ENCODE measurements around the gene CYP21A2. TPM values are rescaled to one million over a fixed set of nuclear protein-coding genes. Genes with fewer than 3 reads are reported as not detected.

The CYP21A2 gene
- total and polyA plus RNA-seq, 2 donors (not counting 1 experiment from before 2014, with no cell fraction given) = not detected

- no peaks in the 10 kb centered on the region for H3K9me3 ChIP-seq (ENCODE audit: control insufficient read depth, insufficient read depth, low read depth, low read length)
- H3K27me3 ChIP-seq (ENCODE audit: control insufficient read depth, insufficient read depth, low read length) = peaks cover 3% of the 10 kb centered on the region
- no peak for TF ChIP-seq EZH2 (IDR thresholded peaks at IDR 0.05; ENCODE audit: low read length, missing control alignments)
- TF ChIP-seq CTCF (conservative IDR thresholded peaks at IDR 0.05 in 1 of 2, IDR thresholded peaks at IDR 0.05 in 1 of 2; ENCODE audit: low read depth in 1 of 2, low read length in 2 of 2) = no peak
- no peaks in the 10 kb centered on the region for H3K79me2 ChIP-seq (ENCODE audit: control insufficient read depth, insufficient read depth, low read length)
- H3K4me1 ChIP-seq (ENCODE audit: control insufficient read depth, extremely low read depth, insufficient read depth, low read length) = no peaks in the 10 kb centered on the region
- H3K4me2 ChIP-seq (ENCODE audit: extremely low read depth, insufficient read depth, low read length) = no peak overlapping the region
- no peak for DNase-seq (ENCODE audit: low read depth in 2 of 2)
- no peak overlapping the region for H2AFZ ChIP-seq (ENCODE audit: low read length)
- no peak overlapping the region for H3K27ac ChIP-seq (ENCODE audit: insufficient read depth, low read length)
- H3K9ac ChIP-seq (ENCODE audit: insufficient read depth, low read length) = no peak overlapping the region
- no peak overlapping the region for H3K4me3 ChIP-seq (replicated peaks in 1 of 4; ENCODE audit: control extremely low read depth in 1 of 4, insufficient read depth in 1 of 4, low read depth in 3 of 4, low read length in 4 of 4)
- no peaks in the 10 kb centered on the region for H4K20me1 ChIP-seq (ENCODE audit: control insufficient read depth, extremely low read depth, insufficient read depth, low read length)
- H3K36me3 ChIP-seq (ENCODE audit: control insufficient read depth, insufficient read depth, low read length) = peaks cover 2% of the 10 kb centered on the region
Observed at GRCh38 chr6:32056254-32056653, 18.0 kb downstream of the CYP21A2 start.

- Histone ChIP-seq H4K20me1 (ENCODE audit: control insufficient read depth, extremely low read depth, insufficient read depth, low read length) (no peaks in the 10 kb centered on the region), H2AFZ (ENCODE audit: low read length) (no peak overlapping the region), H3K4me1 (ENCODE audit: control insufficient read depth, extremely low read depth, insufficient read depth, low read length) (no peaks in the 10 kb centered on the region), H3K4me2 (ENCODE audit: extremely low read depth, insufficient read depth, low read length) (no peak overlapping the region), H3K27ac (ENCODE audit: insufficient read depth, low read length) (no peak overlapping the region), H3K9ac (ENCODE audit: insufficient read depth, low read length) (no peak overlapping the region), H3K27me3 (ENCODE audit: control insufficient read depth, insufficient read depth, low read length) (peaks cover 3% of the 10 kb centered on the region), H3K79me2 (ENCODE audit: control insufficient read depth, insufficient read depth, low read length) (no peaks in the 10 kb centered on the region), H3K4me3 (replicated peaks in 1 of 4; ENCODE audit: control extremely low read depth in 1 of 4, insufficient read depth in 1 of 4, low read depth in 3 of 4, low read length in 4 of 4) (no peak overlapping the region), H3K9me3 (ENCODE audit: control insufficient read depth, insufficient read depth, low read depth, low read length) (no peaks in the 10 kb centered on the region), H3K36me3 (ENCODE audit: control insufficient read depth, insufficient read depth, low read length) (peaks cover 2% of the 10 kb centered on the region)
- DNase-seq (ENCODE audit: low read depth in 2 of 2) = no peak
- TF ChIP-seq CTCF (conservative IDR thresholded peaks at IDR 0.05 in 1 of 2, IDR thresholded peaks at IDR 0.05 in 1 of 2; ENCODE audit: low read depth in 1 of 2, low read length in 2 of 2) (no peak), EZH2 (IDR thresholded peaks at IDR 0.05; ENCODE audit: low read length, missing control alignments) (no peak)
Observed at GRCh38 chr6:32057966-32058365, 19.8 kb downstream of the CYP21A2 start.

- no peaks in the 10 kb centered on the region for H3K9me3 ChIP-seq (ENCODE audit: control insufficient read depth, insufficient read depth, low read depth, low read length)
- no peaks in the 10 kb centered on the region for H3K4me1 ChIP-seq (ENCODE audit: control insufficient read depth, extremely low read depth, insufficient read depth, low read length)
- no peak overlapping the region for H3K4me3 ChIP-seq (replicated peaks in 1 of 4; ENCODE audit: control extremely low read depth in 1 of 4, insufficient read depth in 1 of 4, low read depth in 3 of 4, low read length in 4 of 4)
- DNase-seq (ENCODE audit: low read depth in 2 of 2) = peak in 1 of 2 donors; percentile 54
- H3K36me3 ChIP-seq (ENCODE audit: control insufficient read depth, insufficient read depth, low read length) = peaks cover 2% of the 10 kb centered on the region
- peaks cover 3% of the 10 kb centered on the region for H3K27me3 ChIP-seq (ENCODE audit: control insufficient read depth, insufficient read depth, low read length)
- H3K79me2 ChIP-seq (ENCODE audit: control insufficient read depth, insufficient read depth, low read length) = no peaks in the 10 kb centered on the region
- no peak overlapping the region for H2AFZ ChIP-seq (ENCODE audit: low read length)
- H3K27ac ChIP-seq (ENCODE audit: insufficient read depth, low read length) = no peak overlapping the region
- no peak overlapping the region for H3K9ac ChIP-seq (ENCODE audit: insufficient read depth, low read length)
- TF ChIP-seq EZH2 (IDR thresholded peaks at IDR 0.05; ENCODE audit: low read length, missing control alignments) = no peak
- TF ChIP-seq CTCF (conservative IDR thresholded peaks at IDR 0.05 in 1 of 2, IDR thresholded peaks at IDR 0.05 in 1 of 2; ENCODE audit: low read depth in 1 of 2, low read length in 2 of 2) = no peak
- no peak overlapping the region for H3K4me2 ChIP-seq (ENCODE audit: extremely low read depth, insufficient read depth, low read length)
- H4K20me1 ChIP-seq (ENCODE audit: control insufficient read depth, extremely low read depth, insufficient read depth, low read length) = no peaks in the 10 kb centered on the region
Observed at GRCh38 chr6:32058511-32058963, 20.3 kb downstream of the CYP21A2 start.
